Right lung (tissue), 5 donors: Measurements from ENCODE around the gene MAMLD1. TPM values are rescaled to one million over a fixed set of nuclear protein-coding genes. Genes with fewer than 3 reads are reported as not detected.

ENCODE experiments used
- DNase-seq, 2 donors: peaks; one replicate each; pipeline ENCODE4 v3.0.0-alpha.2; 2013
- polyA plus RNA-seq, 5 donors: library from polyadenylated mRNA; unstranded; fragments of 120-200 nt; gene quantifications; one replicate each; pipeline versions ENCODE4 v1.2.1 to v1.2.3, GENCODE V29; 2013; ENCODE audit warnings: inconsistent platforms in 1 of 5, low replicate concordance in 1 of 5; ENCODE audit not compliant: insufficient read length in 5 of 5, insufficient read depth in 1 of 5

MAMLD1 gene
- polyA plus RNA-seq, 5 donors: 11.6 to 17.3 (median 15.2) TPM

DNA sequence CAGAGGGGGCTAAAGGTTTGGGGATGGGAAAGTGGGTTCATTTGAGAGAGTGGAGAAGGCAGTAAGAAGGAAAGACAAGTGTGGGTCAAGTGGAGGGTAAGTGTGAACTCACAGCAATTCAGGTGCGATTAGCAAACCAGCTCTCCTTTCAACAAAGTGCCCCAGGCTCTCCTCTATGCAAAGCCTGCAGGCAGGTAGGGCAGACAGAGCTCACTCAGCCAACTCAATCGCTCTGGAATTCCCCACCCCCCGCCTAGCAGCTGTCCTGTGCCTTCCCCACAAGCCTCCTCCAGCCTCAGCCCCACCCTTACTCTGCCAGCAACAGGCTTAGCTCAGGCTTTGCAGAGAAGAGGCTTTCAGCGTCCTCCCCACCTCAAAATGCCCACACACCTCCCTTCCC is 14.8 kb upstream of the MAMLD1 start:
- no peak for DNase-seq

DNA sequence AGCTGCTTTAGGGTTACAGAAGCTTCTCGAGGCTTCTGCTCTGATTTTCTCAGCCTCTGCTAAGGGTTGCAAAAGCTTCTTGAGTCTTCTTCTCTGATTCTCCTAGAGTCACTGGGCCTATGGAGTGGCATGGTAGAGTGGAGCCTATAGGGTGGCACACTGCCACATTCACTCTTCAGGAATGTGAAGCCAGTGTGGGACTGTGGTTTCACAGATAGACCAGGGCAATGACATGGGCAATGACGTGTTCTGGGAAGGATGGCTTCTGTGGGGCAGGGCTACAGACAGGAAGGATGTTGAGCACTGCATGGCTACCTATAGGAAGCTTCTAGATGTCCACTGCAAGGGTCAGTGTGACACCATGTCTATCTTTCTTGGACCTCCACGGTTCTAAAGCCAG is 11.0 kb upstream of the MAMLD1 start:
- DNase-seq: no peak

DNA sequence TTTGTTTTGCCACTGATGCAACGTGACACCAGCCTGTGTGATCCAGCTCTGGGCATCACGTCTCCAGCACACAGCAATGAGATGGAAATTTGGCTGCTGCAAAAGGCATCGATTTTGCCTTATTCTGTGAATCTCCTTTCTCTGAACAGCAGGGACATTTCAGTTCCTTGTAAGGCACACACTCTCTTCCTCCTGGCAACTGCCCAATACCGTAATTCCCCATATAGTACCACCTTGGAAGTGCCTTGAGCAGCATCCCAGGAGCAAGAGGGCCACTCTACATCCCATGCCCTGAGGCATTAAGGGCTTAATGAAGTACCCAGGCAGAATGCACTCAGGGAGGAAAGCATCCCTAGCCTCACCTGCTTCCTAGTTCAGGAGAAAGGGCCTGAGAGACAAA is 10.5 kb upstream of the MAMLD1 start:
- DNase-seq: no peak

DNA sequence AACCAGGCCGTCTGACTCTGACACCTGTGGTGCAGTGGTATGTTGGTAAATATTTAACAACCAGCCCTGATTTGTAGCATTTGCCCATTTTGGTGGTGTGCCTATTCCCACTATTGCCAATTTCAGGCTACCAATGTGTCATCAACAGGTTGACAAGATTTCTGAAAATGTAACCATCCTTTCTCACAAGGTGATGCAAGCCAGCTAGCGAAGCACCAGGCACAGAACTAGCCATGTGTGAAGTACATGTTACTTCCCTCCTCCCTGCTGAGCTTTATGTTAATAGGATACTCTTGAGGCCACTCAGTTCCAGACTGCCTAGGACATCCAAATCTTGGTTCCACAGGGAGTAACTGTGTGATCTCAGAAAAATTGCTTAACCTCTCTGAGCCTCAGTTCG is 7.2 kb upstream of the MAMLD1 start:
- DNase-seq: no peak

- no peak for DNase-seq
Observed at GRCh38 chrX:150357790-150358189, 5.3 kb upstream of the MAMLD1 start.

- DNase-seq: no peak
Observed at GRCh38 chrX:150358651-150359050, 4.5 kb upstream of the MAMLD1 start.

- DNase-seq: no peak
Observed at GRCh38 chrX:150360331-150360730, 2.8 kb upstream of the MAMLD1 start.

DNA sequence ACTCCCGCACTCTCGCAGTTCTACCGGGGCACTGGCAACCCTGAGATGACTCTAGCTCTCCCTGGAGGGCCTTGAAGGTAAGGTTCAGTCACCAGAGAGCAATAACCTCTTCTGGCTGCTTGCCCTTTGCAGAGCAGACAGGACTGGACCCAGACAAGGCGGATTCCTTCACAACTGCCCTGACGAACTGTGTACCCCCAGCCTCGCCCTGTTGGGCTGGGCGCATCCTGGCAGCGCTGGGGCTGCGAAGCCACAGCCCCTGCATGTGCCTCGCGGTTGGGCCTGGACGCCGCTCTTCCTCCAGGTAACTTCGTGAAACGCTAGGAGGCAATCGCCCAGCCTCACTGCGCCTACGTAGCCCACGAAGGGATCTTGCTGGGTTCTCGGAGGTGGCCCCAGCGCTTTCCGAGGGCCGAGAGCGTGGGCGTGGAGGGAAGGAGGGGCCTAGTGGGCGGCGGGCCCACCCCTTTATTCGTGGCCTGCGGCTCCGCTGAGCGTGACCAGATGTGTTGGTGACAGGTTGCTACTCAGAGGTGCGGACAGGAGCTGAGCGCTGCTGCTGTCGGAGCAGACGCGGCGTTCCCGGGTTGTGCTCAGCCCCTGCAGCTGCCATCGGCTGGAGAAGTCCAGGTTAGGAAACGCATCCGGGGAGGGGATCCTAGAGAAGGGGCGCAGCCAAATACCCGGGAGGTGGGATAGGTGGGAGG is 1.9 kb upstream of the MAMLD1 start:
- no peak for DNase-seq

DNA sequence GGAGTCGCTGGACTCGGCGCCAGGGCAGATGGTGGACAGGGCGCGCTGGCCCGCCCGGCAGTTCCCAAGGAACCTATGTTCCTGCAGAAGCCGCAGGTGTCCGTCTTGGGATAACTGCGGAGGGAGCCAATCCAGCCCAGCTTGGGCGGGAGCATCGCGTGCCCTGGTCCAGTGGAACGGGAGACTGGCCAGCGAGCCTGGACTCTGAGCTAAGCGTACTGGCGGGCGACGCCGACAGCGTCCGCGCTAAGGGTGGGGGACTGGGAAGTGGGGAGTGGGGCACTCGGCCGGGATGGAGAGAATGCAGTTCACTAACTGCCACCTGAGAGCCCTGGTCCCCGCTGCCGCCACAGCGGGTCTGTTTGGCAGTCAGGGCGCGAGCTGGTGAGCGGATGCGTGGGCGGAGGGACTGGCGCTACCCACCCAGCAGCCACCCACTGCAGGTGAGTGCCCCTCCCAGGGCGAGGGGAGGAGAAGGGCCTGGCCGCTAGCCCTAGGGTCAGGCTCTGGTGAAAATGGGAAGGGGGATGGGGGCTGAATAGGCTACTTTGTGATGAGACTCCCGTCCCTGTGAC is 1.3 kb upstream of the MAMLD1 start:
- DNase-seq: no peak

GRCh38 chrX:150363561-150364346 is 637 bp downstream of the MAMLD1 start:
- no peak for DNase-seq

GRCh38 chrX:150364347-150365050 is 1.4 kb downstream of the MAMLD1 start:
- DNase-seq: no peak

DNA sequence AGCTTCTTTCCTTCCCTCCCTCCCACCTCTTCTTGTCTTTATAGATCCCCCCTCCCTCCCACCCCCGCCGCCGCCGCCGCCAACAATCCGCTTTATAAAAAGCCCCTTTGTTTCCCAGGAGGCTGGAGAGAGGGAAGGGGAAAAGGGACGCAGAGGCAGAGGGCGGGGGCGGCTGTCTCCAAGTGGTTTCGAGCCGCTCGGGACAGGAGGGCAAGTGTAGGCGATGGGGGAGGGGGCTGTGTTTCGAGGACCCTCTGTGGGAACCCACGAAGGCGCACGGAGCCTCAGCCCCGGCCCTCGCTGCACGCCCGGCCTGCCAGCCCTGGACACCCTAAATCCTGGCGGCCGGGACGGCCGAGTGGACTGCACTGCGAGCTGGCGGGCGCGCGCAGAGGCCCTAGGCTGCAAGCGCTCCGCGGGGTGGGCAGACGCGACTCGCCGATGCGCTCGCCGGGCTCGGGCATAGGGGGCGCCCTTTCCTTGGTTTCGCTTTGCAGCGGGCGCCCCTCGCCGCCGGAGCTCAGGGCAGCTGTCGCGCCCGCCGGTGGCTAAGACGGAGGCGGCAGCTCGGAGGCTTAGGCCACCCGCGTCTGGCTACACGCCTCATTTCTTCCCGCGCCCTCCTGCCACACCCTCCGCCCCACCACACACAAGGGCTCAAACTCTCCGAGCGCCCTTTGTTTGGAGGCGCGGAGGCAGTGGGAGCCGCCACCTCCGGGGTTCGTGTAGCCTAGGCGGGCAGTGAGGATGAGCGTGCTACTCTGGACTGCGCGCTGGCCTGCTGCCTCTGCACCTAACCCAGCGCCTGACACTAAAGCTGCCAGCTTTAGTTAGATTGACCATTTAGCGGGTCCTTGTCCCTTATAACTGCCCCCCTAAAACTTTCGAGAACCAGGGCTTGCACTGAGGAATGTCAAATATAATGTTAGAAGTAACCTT is 2.2 kb downstream of the MAMLD1 start:
- peak; percentile 66 to 77 for DNase-seq

DNA sequence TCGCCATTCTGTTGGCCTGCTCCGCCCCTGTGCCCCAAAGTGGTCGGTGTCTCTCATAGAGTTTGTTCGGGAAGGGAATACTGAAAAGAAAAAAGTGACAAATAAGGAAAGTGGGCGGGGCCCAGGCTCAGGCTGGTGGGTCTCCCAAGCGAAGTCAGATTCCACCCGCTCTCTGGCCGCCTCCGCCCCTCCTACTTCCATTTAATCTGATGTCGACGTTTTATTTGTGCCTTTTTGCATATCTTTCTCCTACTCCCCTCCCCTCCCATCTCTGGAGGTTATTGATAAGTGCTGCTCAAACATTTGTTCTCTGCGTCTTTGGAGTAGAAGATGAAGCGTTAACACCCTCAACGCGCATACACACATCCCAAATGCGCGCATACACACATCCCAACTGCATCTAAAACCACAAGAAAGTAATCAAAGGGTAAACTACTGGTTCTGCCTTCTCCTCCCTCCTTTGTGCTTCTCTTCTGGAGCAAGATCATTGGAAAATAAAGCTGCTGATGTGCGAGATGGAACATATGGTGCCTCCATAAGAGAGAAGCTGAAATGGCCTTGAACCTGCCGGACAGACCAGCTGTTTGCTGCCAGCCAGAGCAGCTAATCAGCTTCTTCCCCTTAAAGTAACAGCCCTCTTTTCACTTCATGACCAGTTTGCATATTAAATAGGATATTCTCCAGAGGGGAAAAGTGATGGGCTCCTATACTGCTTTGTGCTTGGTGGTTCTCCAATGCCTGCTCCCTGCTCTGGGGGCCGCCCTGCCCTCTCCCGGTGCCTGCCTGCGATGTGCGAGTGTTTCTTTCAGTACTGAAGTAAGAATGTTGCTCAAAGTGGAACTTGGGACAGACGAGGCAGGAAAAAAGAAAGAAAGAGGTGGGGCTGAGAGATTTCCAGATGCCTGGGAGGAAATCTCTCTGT is 3.1 kb downstream of the MAMLD1 start:
- peak; percentile 76 to 84 for DNase-seq

- no peak for DNase-seq
Observed at GRCh38 chrX:150366951-150367545, 3.9 kb downstream of the MAMLD1 start.

- no peak for DNase-seq
Observed at GRCh38 chrX:150370589-150371312, 7.6 kb downstream of the MAMLD1 start.

DNA sequence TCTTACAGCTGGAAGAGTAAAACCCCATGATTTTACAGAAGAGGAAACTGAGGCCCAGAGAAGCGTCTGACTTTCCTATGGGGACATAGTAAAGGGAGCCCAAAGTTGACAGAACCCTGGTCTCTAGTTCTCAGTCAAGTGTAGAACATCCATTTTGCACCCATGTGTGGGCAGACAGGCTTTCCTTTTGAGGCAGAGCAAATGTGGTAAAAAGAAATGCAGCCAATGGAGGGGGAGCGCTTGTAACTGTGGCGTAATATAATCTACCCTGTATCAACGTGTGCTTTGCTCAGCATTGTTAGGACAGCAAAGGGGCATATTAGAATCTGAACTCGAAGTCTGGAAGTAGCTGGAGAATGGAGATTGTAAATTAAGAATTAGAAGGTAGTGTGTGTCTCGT is 8.8 kb downstream of the MAMLD1 start:
- DNase-seq: no peak

GRCh38 chrX:150372280-150372679 is 9.2 kb downstream of the MAMLD1 start:
- no peak for DNase-seq

DNA sequence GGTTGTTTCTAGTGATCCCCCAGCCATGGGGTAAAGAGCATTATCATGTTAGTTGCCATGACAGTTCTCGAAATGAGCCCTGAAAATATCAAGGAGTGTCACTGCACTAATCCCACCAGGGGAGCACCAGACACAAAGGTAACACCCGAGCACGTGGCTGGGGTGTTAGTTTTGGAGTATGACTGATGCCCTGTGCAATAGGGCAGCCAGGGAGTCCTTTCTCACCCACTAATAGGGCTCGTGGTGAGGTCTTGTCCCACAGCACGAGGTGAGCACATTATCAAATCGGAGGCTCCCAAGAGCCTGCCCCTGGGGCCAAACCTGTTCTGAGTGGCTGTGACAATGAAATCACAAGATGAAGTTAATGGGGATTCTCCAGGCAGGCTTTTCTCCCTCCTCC is 9.6 kb downstream of the MAMLD1 start:
- no peak for DNase-seq

GRCh38 chrX:150375243-150375770 is 12.2 kb downstream of the MAMLD1 start:
- DNase-seq: no peak
